CD4-positive, alpha-beta T cell treated with Interleukin-4 for 1 hour (primary cell): ENCODE results near the gene RNF2.

ENCODE experiments used
- DNase-seq, 2 donors: peaks; one replicate each; pipeline ENCODE4 v3.0.0-alpha.2; 2020 to 2022

The RNF2 gene

DNA sequence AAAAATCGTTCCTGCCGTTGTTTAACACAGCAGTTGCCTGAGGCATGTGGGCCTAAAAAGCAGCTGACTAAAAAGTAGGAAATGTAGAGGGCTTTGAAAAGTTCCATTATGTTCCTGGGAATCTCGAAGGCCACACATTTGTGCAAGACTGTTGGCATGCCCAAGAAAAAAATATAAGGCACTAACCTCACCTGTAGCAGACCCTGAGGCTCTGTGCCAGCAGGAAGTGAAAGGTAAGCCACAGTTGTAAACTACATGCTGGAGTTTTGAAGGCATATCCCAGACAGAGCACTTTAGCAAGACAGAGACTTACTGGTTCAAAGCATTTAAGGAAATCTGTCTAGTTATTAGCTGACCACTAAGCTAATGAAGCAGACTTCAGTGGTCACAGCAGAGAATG lies 58.7 kb downstream of the RNF2 start:
- no peak for DNase-seq

DNA sequence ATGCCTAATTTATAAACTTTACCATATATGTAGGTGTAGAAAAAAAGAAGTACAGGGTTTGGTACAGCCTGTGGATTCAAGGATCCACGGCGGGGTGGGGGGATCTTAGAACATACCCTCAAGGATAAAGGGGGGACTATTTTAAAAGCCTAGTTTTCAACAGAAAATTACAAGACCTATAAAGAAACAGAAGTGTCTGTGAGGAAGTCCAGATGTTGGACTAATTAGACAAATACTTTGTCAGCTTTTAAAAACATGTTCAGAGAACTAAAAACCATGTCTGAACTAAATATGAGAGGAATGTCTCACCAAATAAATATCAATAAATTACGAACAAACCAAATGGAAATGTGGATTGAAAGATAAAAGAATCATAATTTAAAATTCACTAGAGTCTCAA lies 59.8 kb downstream of the RNF2 start:
- DNase-seq: no peak

DNA sequence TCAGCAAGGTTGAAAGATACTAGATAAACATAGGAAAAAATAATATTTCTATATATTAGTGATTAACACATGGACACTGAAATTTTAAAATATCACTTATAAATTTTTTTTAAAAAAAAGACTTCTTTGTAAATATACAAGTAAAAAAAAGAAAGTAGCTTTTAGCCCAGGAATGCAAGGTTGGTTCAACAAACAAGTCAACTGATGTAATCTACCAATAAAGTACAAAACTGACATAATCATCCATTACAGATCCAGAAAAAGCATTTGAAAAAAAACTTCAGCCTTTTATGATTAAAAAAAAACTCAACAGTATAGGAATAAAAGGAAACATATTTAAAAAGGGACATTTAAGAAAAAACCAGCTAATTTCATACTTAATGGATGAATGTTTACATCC lies 63.0 kb downstream of the RNF2 start:
- no peak for DNase-seq

DNA sequence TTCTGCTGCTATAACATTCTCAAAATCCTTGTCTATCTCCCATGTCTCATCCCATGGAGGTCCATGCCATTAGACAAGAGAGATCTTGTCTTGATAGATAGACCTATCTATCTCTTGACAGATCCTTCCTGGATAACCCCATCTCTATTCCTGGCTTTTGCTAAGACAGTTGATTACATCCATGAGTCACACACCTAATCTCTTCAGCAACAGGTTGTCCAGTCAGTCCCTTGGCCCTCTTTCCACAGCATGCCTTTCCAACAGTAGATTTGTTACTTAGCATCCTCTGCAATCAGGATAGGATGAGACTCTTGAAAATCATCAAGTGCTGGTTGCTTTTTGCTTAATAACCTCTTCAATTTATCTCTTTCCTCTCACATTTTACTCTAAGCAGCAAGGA lies 64.8 kb downstream of the RNF2 start:
- no peak for DNase-seq

- no peak for DNase-seq
Observed at GRCh38 chr1:185111873-185112272, 66.5 kb downstream of the RNF2 start.

DNA sequence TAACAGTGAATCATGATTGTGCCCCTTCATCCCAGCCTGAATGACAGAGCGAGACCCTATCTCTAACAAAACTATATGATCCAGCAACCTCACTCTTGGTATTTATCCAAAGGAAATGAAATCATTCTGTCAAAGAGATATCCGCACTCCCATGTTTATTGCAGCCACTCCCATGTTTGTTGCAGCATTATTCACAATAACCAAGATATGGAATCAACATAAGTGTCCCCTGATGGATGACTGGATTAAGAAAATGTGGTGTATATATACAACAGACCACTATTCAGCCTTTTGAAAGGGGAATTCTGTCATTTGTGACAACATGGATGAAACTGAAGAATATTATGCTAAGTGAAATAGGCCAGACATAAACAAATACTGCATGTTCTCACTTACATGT lies 67.0 kb downstream of the RNF2 start:
- DNase-seq: no peak

- no peak for DNase-seq
Observed at GRCh38 chr1:185129708-185130107, 84.3 kb downstream of the RNF2 start.

DNA sequence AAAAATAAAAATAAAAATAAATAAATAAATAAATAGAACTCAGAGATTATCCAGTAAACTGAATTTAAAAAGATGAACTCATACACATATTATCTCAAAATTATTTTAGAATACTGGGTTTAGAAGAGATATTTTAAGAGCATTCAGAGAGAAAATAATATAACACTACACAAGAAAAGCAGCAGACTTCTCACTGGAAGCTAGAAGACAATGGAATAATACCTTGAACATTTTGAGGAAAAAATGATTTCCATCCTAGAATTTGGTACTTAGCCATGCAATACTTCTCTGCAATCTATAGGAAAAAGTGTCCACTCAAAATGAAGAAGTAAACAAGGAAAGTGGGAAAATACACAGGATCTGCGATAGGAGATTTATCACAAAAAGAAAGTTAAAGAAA lies 87.2 kb downstream of the RNF2 start:
- no peak for DNase-seq

DNA sequence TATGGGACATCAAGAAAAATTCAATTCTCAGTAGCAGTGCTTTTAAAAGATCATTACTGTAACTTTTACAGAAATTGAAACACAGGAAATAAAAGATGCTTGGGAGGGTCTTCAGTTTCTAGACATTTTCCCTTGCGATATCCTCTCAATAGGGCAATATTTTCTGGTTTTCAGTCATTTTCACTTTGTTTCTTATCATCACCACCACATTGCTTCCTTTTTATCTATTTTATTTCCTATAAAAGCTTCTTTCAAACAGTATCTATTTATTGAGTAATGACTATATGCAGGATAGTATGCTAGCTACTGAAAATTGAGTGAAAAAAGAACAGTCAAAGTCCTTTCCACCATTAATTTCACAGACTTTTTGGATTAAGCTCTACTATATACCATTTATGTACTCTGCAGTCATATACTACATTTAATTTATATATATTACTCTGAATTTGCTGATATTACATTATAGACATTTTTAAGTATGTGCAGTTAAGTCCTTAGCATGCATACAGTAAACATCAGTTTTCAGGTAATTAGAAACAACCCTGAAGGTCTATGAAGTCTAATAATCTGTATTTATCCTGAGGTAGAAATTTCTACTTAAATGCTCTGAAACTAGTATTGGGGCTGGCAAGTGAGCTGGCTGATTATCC lies 92.7 kb downstream of the RNF2 start:
- no peak for DNase-seq

DNA sequence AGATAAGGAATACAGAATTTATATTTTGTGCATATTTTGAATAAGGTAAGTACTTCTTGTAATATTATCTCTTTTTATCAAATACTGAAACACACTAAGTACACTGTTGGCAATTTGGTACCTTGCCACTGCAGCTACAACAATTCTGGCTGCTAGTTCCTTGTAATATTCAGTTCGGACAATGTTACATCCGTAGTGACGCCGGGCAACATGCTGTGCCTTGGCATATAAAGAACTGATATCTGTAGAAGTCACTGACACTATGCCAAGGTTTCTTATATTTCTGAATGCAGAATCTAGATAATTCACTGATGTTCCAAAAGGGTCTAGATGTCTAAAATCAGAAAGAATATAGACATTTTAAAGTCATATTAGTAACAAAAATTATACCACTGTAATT lies 93.9 kb downstream of the RNF2 start:
- DNase-seq: no peak

GRCh38 chr1:185144233-185144632 lies 98.9 kb downstream of the RNF2 start:
- no peak for DNase-seq

GRCh38 chr1:185151215-185151614 lies 105.9 kb downstream of the RNF2 start:
- no peak for DNase-seq
